ENCODE measurements around the gene SLC30A2.

SLC30A2 gene

GRCh38 chr1:25992689-25993171 is 53.2 kb downstream of the SLC30A2 start:
- Mint-ChIP-seq H3K27me3 (ENCODE audit: low read depth) (no peaks in the 10 kb centered on the region), H3K9me3 (no peaks in the 10 kb centered on the region), H3K27ac (no peak overlapping the region), H3K36me3 (ENCODE audit: low read depth) (peaks cover 5% of the 10 kb centered on the region), H3K4me3 (no peak overlapping the region), H3K4me1 (ENCODE audit: low read depth) (peaks cover 34% of the 10 kb centered on the region)

- peaks cover 30% of the 10 kb centered on the region for H3K4me1 Mint-ChIP-seq (ENCODE audit: low read depth)
- H3K9me3 Mint-ChIP-seq, result no peaks in the 10 kb centered on the region
- no peak overlapping the region for H3K27ac Mint-ChIP-seq
- H3K27me3 Mint-ChIP-seq (ENCODE audit: low read depth), result no peaks in the 10 kb centered on the region
- no peak overlapping the region for H3K4me3 Mint-ChIP-seq
- H3K36me3 Mint-ChIP-seq (ENCODE audit: low read depth), result peaks cover 9% of the 10 kb centered on the region
These were observed 53.8 kb downstream of the SLC30A2 start for GRCh38 chr1:25991937-25992688.

- peaks cover 13% of the 10 kb centered on the region for H3K36me3 Mint-ChIP-seq (ENCODE audit: low read depth)
- no peaks in the 10 kb centered on the region for H3K27me3 Mint-ChIP-seq (ENCODE audit: low read depth)
- H3K4me1 Mint-ChIP-seq (ENCODE audit: low read depth), result peaks cover 31% of the 10 kb centered on the region
- no peaks in the 10 kb centered on the region for H3K9me3 Mint-ChIP-seq
- peak overlapping the region; percentile 71 for H3K4me3 Mint-ChIP-seq
- peak overlapping the region; percentile 57 for H3K27ac Mint-ChIP-seq
These were observed 55.1 kb downstream of the SLC30A2 start for GRCh38 chr1:25990702-25991395.

- Mint-ChIP-seq H3K27ac (peak overlapping the region; percentile 57), H3K36me3 (ENCODE audit: low read depth) (peaks cover 18% of the 10 kb centered on the region), H3K4me3 (peak overlapping the region; percentile 71), H3K4me1 (ENCODE audit: low read depth) (peaks cover 37% of the 10 kb centered on the region), H3K9me3 (no peaks in the 10 kb centered on the region), H3K27me3 (ENCODE audit: low read depth) (no peaks in the 10 kb centered on the region)
These were observed 55.7 kb downstream of the SLC30A2 start for GRCh38 chr1:25990251-25990650.

- no peaks in the 10 kb centered on the region for H3K9me3 Mint-ChIP-seq
- peaks cover 37% of the 10 kb centered on the region for H3K4me1 Mint-ChIP-seq (ENCODE audit: low read depth)
- H3K36me3 Mint-ChIP-seq (ENCODE audit: low read depth), result peaks cover 18% of the 10 kb centered on the region
- H3K27ac Mint-ChIP-seq, result peak overlapping the region; percentile 67
- peak overlapping the region; percentile 71 for H3K4me3 Mint-ChIP-seq
- no peaks in the 10 kb centered on the region for H3K27me3 Mint-ChIP-seq (ENCODE audit: low read depth)
These were observed 56.3 kb downstream of the SLC30A2 start for GRCh38 chr1:25989440-25990234.

GRCh38 chr1:25987951-25988350 is 58.0 kb downstream of the SLC30A2 start:
- Mint-ChIP-seq H3K27me3 (ENCODE audit: low read depth) (no peaks in the 10 kb centered on the region), H3K4me3 (no peak overlapping the region), H3K9me3 (no peaks in the 10 kb centered on the region), H3K36me3 (ENCODE audit: low read depth) (peaks cover 25% of the 10 kb centered on the region), H3K4me1 (ENCODE audit: low read depth) (peaks cover 28% of the 10 kb centered on the region), H3K27ac (no peak overlapping the region)

Data from T-helper 1 cell treated with Interleukin-12 subunit alpha and Interleukin-12 subunit beta and Interleukin-4 antibody, amounts not matched to agents 30 μg/mL and 1 μg/mL, for 36 hours (primary cell).